KOPT-K1 (cell line): Measurements from ENCODE around the gene GEMIN7.

Experiments used
- H3K27ac ChIP-seq: fragments of 200-600 bp; sonication (generic); 2 replicates; pipeline ENCODE4 v1.5.1; 2016; ENCODE audit warnings: antibody characterized with exemption, mild to moderate bottlenecking, low read depth, low read length; ENCODE audit not compliant: poor library complexity, severe bottlenecking
- H3K36me3 ChIP-seq: fragments of 200-600 bp; sonication (generic); 2 replicates; pipeline ENCODE4 v1.5.1; 2017; ENCODE audit warnings: antibody characterized with exemption, mild to moderate bottlenecking, low read length, moderate library complexity; ENCODE audit not compliant: insufficient read depth
- H3K9me3 ChIP-seq: fragments of 200-600 bp; sonication (generic); 2 replicates; pipeline ENCODE4 v1.5.1; 2017; ENCODE audit warnings: antibody characterized with exemption, low read length, mild to moderate bottlenecking; ENCODE audit not compliant: insufficient read depth, poor library complexity, severe bottlenecking

Gene GEMIN7

GRCh38 chr19:45091031-45091923 is 12.2 kb downstream of the GEMIN7 start:
- Histone ChIP-seq H3K9me3 (no peaks in the 10 kb centered on the region), H3K27ac (peak overlapping the region; percentile 94), H3K36me3 (peaks cover 46% of the 10 kb centered on the region)

GRCh38 chr19:45092747-45093678 is 14.0 kb downstream of the GEMIN7 start, which contains the start of gene PPP1R37:
PPP1R37 (plus strand) TSS chr19:45093179; CDS start chr19:45093326, 147 bp downstream.
- Histone ChIP-seq H3K9me3 (no peaks in the 10 kb centered on the region), H3K36me3 (peaks cover 45% of the 10 kb centered on the region), H3K27ac (peak within 1 kb of the TSS; percentile 94)

GRCh38 chr19:45094137-45094536 is 15.1 kb downstream of the GEMIN7 start:
- peak overlapping the region; percentile 94 for H3K27ac ChIP-seq
- no peaks in the 10 kb centered on the region for H3K9me3 ChIP-seq
- peaks cover 34% of the 10 kb centered on the region for H3K36me3 ChIP-seq

- H3K9me3 ChIP-seq: no peaks in the 10 kb centered on the region
- no peak overlapping the region for H3K27ac ChIP-seq
- H3K36me3 ChIP-seq: peaks cover 38% of the 10 kb centered on the region
Observed at GRCh38 chr19:45094707-45095106, 15.6 kb downstream of the GEMIN7 start.

- H3K36me3 ChIP-seq: peaks cover 36% of the 10 kb centered on the region
- H3K27ac ChIP-seq: no peak overlapping the region
- H3K9me3 ChIP-seq: no peaks in the 10 kb centered on the region
Observed at GRCh38 chr19:45095496-45096413, 16.7 kb downstream of the GEMIN7 start.

- Histone ChIP-seq H3K9me3 (no peaks in the 10 kb centered on the region), H3K36me3 (peaks cover 27% of the 10 kb centered on the region; the same call in 1 of the 2 replicates), H3K27ac (no peak overlapping the region)
Observed at GRCh38 chr19:45096700-45097099, 17.6 kb downstream of the GEMIN7 start.

GRCh38 chr19:45097450-45097775 is 18.4 kb downstream of the GEMIN7 start:
- Histone ChIP-seq H3K27ac (peak overlapping the region; percentile 39), H3K9me3 (no peaks in the 10 kb centered on the region), H3K36me3 (peaks cover 30% of the 10 kb centered on the region; the same call in 1 of the 2 replicates)

- H3K9me3 ChIP-seq: no peaks in the 10 kb centered on the region
- H3K36me3 ChIP-seq: peaks cover 30% of the 10 kb centered on the region; the same call in 1 of the 2 replicates
- H3K27ac ChIP-seq: peak overlapping the region; percentile 39
Observed at GRCh38 chr19:45097776-45098520, 18.9 kb downstream of the GEMIN7 start.

GRCh38 chr19:45098521-45099466 is 19.7 kb downstream of the GEMIN7 start:
- peak overlapping the region; percentile 39 for H3K27ac ChIP-seq
- H3K36me3 ChIP-seq: peaks cover 30% of the 10 kb centered on the region; the same call in 1 of the 2 replicates
- no peaks in the 10 kb centered on the region for H3K9me3 ChIP-seq

- H3K36me3 ChIP-seq: peaks cover 30% of the 10 kb centered on the region; the same call in 1 of the 2 replicates
- H3K27ac ChIP-seq: peak overlapping the region; percentile 39
- H3K9me3 ChIP-seq: no peaks in the 10 kb centered on the region
Observed at GRCh38 chr19:45099467-45100191, 20.6 kb downstream of the GEMIN7 start.

- H3K27ac ChIP-seq: no peak overlapping the region
- peaks cover 30% of the 10 kb centered on the region; the same call in 1 of the 2 replicates for H3K36me3 ChIP-seq
- H3K9me3 ChIP-seq: no peaks in the 10 kb centered on the region
Observed at GRCh38 chr19:45100201-45100600, 21.1 kb downstream of the GEMIN7 start.

- Histone ChIP-seq H3K27ac (no peak overlapping the region), H3K36me3 (peaks cover 28% of the 10 kb centered on the region; the same call in 1 of the 2 replicates), H3K9me3 (no peaks in the 10 kb centered on the region)
Observed at GRCh38 chr19:45100846-45101252, 21.8 kb downstream of the GEMIN7 start.
